ENCODE data around the gene CEP295NL. TPM values are rescaled to one million over a fixed set of nuclear protein-coding genes. Genes with fewer than 3 reads are reported as not detected.

CEP295NL gene
- 2.3 and 2.6 TPM in 2 replicates for total RNA-seq
- long read RNA-seq, partial matches to known transcripts, result 0 of 1 reads
- long read RNA-seq, other reads (novel, unspliced or antisense), result 1 of 1 reads

- Mint-ChIP-seq H3K27me3 (no peaks in the 10 kb centered on the region), H3K27ac (peak within 1 kb of the TSS; percentile 90), H3K9me3 (ENCODE audit: low read depth) (no peaks in the 10 kb centered on the region), H3K4me1 (ENCODE audit: low read depth) (peaks cover 19% of the 10 kb centered on the region), H3K4me3 (ENCODE audit: low read depth) (no peak within 1 kb of the TSS), H3K36me3 (ENCODE audit: insufficient read depth) (no peaks in the 10 kb centered on the region)
- DNase-seq (ENCODE audit: low spot score, unreplicated experiment), result peak; percentile 48
- TF ChIP-seq CTCF (IDR thresholded peaks at IDR 0.05; ENCODE audit: unreplicated experiment), result no peak
Observed at GRCh38 chr17:78903101-78903779, at the start of gene CEP295NL. Gene CEP295NL (minus strand): TSS chr17:78903201. CDS start chr17:78901828, 1,373 bp downstream.

GRCh38 chr17:78952706-78953105, 49.7 kb upstream of the CEP295NL start:
- DNase-seq (ENCODE audit: low spot score, unreplicated experiment), result no peak
- Mint-ChIP-seq H3K4me1 (ENCODE audit: low read depth) (peaks cover 9% of the 10 kb centered on the region), H3K9me3 (ENCODE audit: low read depth) (peaks cover 10% of the 10 kb centered on the region), H3K36me3 (ENCODE audit: insufficient read depth) (no peaks in the 10 kb centered on the region), H3K27me3 (peaks cover 3% of the 10 kb centered on the region), H3K27ac (peak overlapping the region; percentile 52), H3K4me3 (ENCODE audit: low read depth) (no peak overlapping the region)
- no peak for TF ChIP-seq CTCF (IDR thresholded peaks at IDR 0.05; ENCODE audit: unreplicated experiment)

- no peak for TF ChIP-seq CTCF (IDR thresholded peaks at IDR 0.05; ENCODE audit: unreplicated experiment)
- H3K27ac Mint-ChIP-seq, result peak overlapping the region; percentile 79
- peak; percentile 31 for DNase-seq (ENCODE audit: low spot score, unreplicated experiment)
- H3K4me3 Mint-ChIP-seq (ENCODE audit: low read depth), result no peak overlapping the region
- no peaks in the 10 kb centered on the region for H3K36me3 Mint-ChIP-seq (ENCODE audit: insufficient read depth)
- H3K9me3 Mint-ChIP-seq (ENCODE audit: low read depth), result peaks cover 10% of the 10 kb centered on the region
- H3K4me1 Mint-ChIP-seq (ENCODE audit: low read depth), result peaks cover 12% of the 10 kb centered on the region
- H3K27me3 Mint-ChIP-seq, result peaks cover 3% of the 10 kb centered on the region
Observed at GRCh38 chr17:78951967-78952551, 49.1 kb upstream of the CEP295NL start.

- TF ChIP-seq CTCF (IDR thresholded peaks at IDR 0.05; ENCODE audit: unreplicated experiment), result no peak
- no peak overlapping the region for H3K27ac Mint-ChIP-seq
- DNase-seq (ENCODE audit: low spot score, unreplicated experiment), result no peak
- H3K9me3 Mint-ChIP-seq (ENCODE audit: low read depth), result peaks cover 10% of the 10 kb centered on the region
- H3K36me3 Mint-ChIP-seq (ENCODE audit: insufficient read depth), result no peaks in the 10 kb centered on the region
- peaks cover 3% of the 10 kb centered on the region for H3K27me3 Mint-ChIP-seq
- H3K4me1 Mint-ChIP-seq (ENCODE audit: low read depth), result peaks cover 12% of the 10 kb centered on the region
- no peak overlapping the region for H3K4me3 Mint-ChIP-seq (ENCODE audit: low read depth)
Observed at GRCh38 chr17:78950870-78951269, 47.9 kb upstream of the CEP295NL start.

- Mint-ChIP-seq H3K36me3 (ENCODE audit: insufficient read depth) (no peaks in the 10 kb centered on the region), H3K27me3 (peaks cover 6% of the 10 kb centered on the region)
- no peak for TF ChIP-seq CTCF (IDR thresholded peaks at IDR 0.05; ENCODE audit: unreplicated experiment)
Observed at GRCh38 chr17:78947235-78948149, 44.5 kb upstream of the CEP295NL start.

More at GRCh38 chr17:78947235-78948149, 44.5 kb upstream of the CEP295NL start:
- H3K9me3 Mint-ChIP-seq (ENCODE audit: low read depth), result peaks cover 10% of the 10 kb centered on the region
- H3K27ac Mint-ChIP-seq, result peak overlapping the region; percentile 59
- H3K4me3 Mint-ChIP-seq (ENCODE audit: low read depth), result no peak overlapping the region
- H3K4me1 Mint-ChIP-seq (ENCODE audit: low read depth), result peaks cover 11% of the 10 kb centered on the region
- no peak for DNase-seq (ENCODE audit: low spot score, unreplicated experiment)
